Melanocyte of skin (primary cell): Measurements from ENCODE around the gene BMERB1. TPM values are rescaled to one million over a fixed set of nuclear protein-coding genes. Genes with fewer than 3 reads are reported as not detected.

Experiments
- total RNA-seq, 2 donors: library from RNA; depleted of rRNA; stranded (reverse); fragments of >200 nt; gene quantifications; 2 replicates each; pipeline ENCODE4 v1.2.3, GENCODE V29; 2012

Gene BMERB1
- 1 to 10 TPM in 1 of 2 donors, under 1 TPM in 1; 0.33 to 5.5 TPM for total RNA-seq

DNA sequence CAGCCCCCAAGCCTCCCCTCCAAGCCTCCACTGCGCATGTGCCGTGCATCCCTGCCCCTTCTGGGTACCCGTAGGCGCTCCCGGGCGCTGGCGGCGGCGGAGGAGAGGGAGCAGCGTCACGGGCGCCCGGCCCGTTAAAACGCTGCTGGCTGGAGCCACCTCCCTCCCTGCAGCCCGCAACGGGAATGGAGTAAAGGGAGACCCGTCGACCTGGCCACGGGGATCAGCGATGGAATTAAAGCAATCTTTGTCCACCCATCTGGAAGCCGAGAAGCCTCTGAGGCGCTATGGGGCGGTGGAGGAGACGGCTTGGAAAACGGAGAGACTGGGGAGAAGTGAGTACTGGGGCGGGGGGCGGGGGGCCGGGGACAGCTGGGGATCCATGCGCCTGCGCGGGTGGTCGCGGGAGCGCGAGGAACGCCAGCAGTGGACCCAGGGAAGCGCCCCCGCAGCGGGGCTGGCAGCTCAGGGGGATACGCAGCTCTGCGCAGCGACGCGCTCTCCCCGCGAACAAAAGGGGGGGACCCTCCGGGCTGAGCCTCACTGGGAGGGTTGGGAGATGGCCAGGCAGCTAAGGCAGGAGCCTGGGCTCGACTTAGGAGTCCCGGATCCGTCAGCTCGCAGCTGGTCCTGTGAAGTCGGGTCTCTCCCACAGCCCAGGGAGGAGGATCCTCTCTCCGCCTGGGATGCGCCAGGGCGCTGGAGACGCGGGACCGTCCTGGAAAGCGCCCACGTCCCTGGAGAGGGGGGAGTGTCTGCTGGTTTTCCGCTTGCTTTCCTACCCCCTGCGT, at the start of gene BMERB1:
Gene BMERB1, plus strand, starts transcription at position 164 of the 791 bp plus-strand sequence. Its CDS starts 66 bp downstream, at position 230.

GRCh38 chr16:15395631-15396508, 38.5 kb upstream of the BMERB1 start, which contains the start of gene MPV17L:
Gene MPV17L, plus strand, starts transcription at chr16:15395754. Its CDS starts 144 bp downstream, at chr16:15395898.

Other genes with a start within 250 kb of the BMERB1 start
- not detected for gene NPIPA5, start 56.3 kb upstream of the BMERB1 start, total RNA-seq
- gene MPV17L, start 38.8 kb upstream of the BMERB1 start, total RNA-seq: 1 to 10 TPM in 1 of 2 donors, under 1 TPM in 1; 0.33 to 1.0 TPM
- 10 to 100 TPM; 16.9 to 17.0 TPM for gene MARF1, start 208.6 kb downstream of the BMERB1 start, total RNA-seq
- gene NDE1, start 215.7 kb downstream of the BMERB1 start, total RNA-seq: 10 to 100 TPM; 56.9 to 61.6 TPM